DND-41 (cell line): ENCODE data around the gene MUC2.

Experiments used
- ATAC-seq: fragments of 200-7000 bp; cut with Tn5 transposase; 3 replicates; pipeline ENCODE4 v1.9.1; 2021; ENCODE audit warnings: low read depth; ENCODE audit not compliant: insufficient read depth
- DNase-seq: peaks from one replicate; pipeline ENCODE4 v3.0.0-alpha.2; 2020
- H2AFZ ChIP-seq: 2 replicates; pipeline ENCODE4 v1.6.0; 2012; ENCODE audit warnings: low read depth, low read length
- H3K27ac ChIP-seq: 2 replicates; pipeline ENCODE4 v1.5.1; 2012; ENCODE audit warnings: low read length, inconsistent platforms
- H3K27me3 ChIP-seq: fragments of 200-600 bp; sonication (generic); 2 replicates; pipeline ENCODE4 v1.6.0; 2012; ENCODE audit warnings: low read length, mild to moderate bottlenecking, inconsistent platforms; ENCODE audit not compliant: insufficient read depth, poor library complexity
- H3K36me3 ChIP-seq: 2 replicates; pipeline ENCODE4 v1.5.1; 2012; ENCODE audit warnings: low read length, inconsistent platforms; ENCODE audit not compliant: insufficient read depth
- H3K4me1 ChIP-seq: 2 replicates; pipeline ENCODE4 v1.5.1; 2012; ENCODE audit warnings: mild to moderate bottlenecking, low read length; ENCODE audit not compliant: insufficient read depth
- H3K4me2 ChIP-seq: 2 replicates; pipeline ENCODE4 v1.6.0; 2012; ENCODE audit warnings: mild to moderate bottlenecking, moderate library complexity, low read length, inconsistent platforms; ENCODE audit not compliant: insufficient read depth
- H3K4me3 ChIP-seq, 2 experiments: fragments of 200-600 bp in 1 of 2; shearing (Covaris generic) in 1 of 2; 2 replicates each; pipeline ENCODE4 v1.5.1; 2012 to 2016; ENCODE audit warnings: inconsistent platforms in 2 of 2, low read length in 2 of 2, mild to moderate bottlenecking in 2 of 2, low read depth in 1 of 2, moderate library complexity in 1 of 2
- H3K79me2 ChIP-seq: 2 replicates; pipeline ENCODE4 v1.6.0; 2012; ENCODE audit warnings: low read length, inconsistent platforms; ENCODE audit not compliant: insufficient read depth
- H3K9ac ChIP-seq: 2 replicates; pipeline ENCODE4 v1.6.0; 2012; ENCODE audit warnings: low read depth, mild to moderate bottlenecking, inconsistent platforms, low read length, moderate library complexity
- H3K9me3 ChIP-seq: 2 replicates; pipeline ENCODE4 v1.5.1; 2012; ENCODE audit warnings: low read length, moderate library complexity, mild to moderate bottlenecking, inconsistent platforms; ENCODE audit not compliant: insufficient read depth, severe bottlenecking
- H4K20me1 ChIP-seq: 2 replicates; pipeline ENCODE4 v1.6.0; 2012; ENCODE audit warnings: low read length; ENCODE audit not compliant: insufficient read depth
- CTCF ChIP-seq: IDR thresholded peaks from 2 replicates; pipeline ENCODE4 v1.5.1; 2012; ENCODE audit warnings: borderline replicate concordance, low read length, moderate library complexity, mild to moderate bottlenecking; ENCODE audit not compliant: poor library complexity, severe bottlenecking; ENCODE audit errors: extremely low read depth
- EZH2 ChIP-seq: IDR thresholded peaks from 3 replicates; pipeline ENCODE4 v1.6.1; 2012; ENCODE audit warnings: borderline replicate concordance, low read depth, mild to moderate bottlenecking, moderate library complexity, low read length, inconsistent platforms; ENCODE audit not compliant: severe bottlenecking

MUC2 gene

GRCh38 chr11:1087279-1087960 lies 12.7 kb downstream of the MUC2 start:
- ATAC-seq (no peak), DNase-seq (no peak)
- H3K4me2 ChIP-seq = no peak overlapping the region
- H3K79me2 ChIP-seq = no peaks in the 10 kb centered on the region
- no peak overlapping the region for H3K27ac ChIP-seq
- no peaks in the 10 kb centered on the region for H3K4me1 ChIP-seq
- no peak overlapping the region for H3K4me3 ChIP-seq
- H3K9ac ChIP-seq = no peak overlapping the region
- no peaks in the 10 kb centered on the region for H3K36me3 ChIP-seq
- no peaks in the 10 kb centered on the region for H3K9me3 ChIP-seq
- no peak for TF ChIP-seq EZH2
- no peak for TF ChIP-seq CTCF
- no peaks in the 10 kb centered on the region for H3K27me3 ChIP-seq
- peaks cover 10% of the 10 kb centered on the region; the same call in 1 of the 2 replicates for H4K20me1 ChIP-seq
- no peak overlapping the region for H2AFZ ChIP-seq

- peaks cover 10% of the 10 kb centered on the region; the same call in 1 of the 2 replicates for H4K20me1 ChIP-seq
- no peak overlapping the region for H3K27ac ChIP-seq
- DNase-seq = no peak
- H3K4me2 ChIP-seq = no peak overlapping the region
- no peaks in the 10 kb centered on the region for H3K4me1 ChIP-seq
- H3K36me3 ChIP-seq = no peaks in the 10 kb centered on the region
- no peaks in the 10 kb centered on the region for H3K79me2 ChIP-seq
- no peak overlapping the region for H3K9ac ChIP-seq
- no peaks in the 10 kb centered on the region for H3K9me3 ChIP-seq
- TF ChIP-seq EZH2 (no peak), CTCF (no peak)
- no peak overlapping the region for H2AFZ ChIP-seq
- no peaks in the 10 kb centered on the region for H3K27me3 ChIP-seq
- no peak for ATAC-seq
- H3K4me3 ChIP-seq = no peak overlapping the region
Measured at GRCh38 chr11:1087961-1088926, 13.6 kb downstream of the MUC2 start.

- peaks cover 10% of the 10 kb centered on the region; the same call in 1 of the 2 replicates for H4K20me1 ChIP-seq
- no peak overlapping the region for H3K9ac ChIP-seq
- H3K27ac ChIP-seq = no peak overlapping the region
- H3K4me3 ChIP-seq = no peak overlapping the region
- H3K79me2 ChIP-seq = no peaks in the 10 kb centered on the region
- no peaks in the 10 kb centered on the region for H3K27me3 ChIP-seq
- TF ChIP-seq CTCF (no peak), EZH2 (no peak)
- H3K4me1 ChIP-seq = no peaks in the 10 kb centered on the region
- H3K4me2 ChIP-seq = no peak overlapping the region
- H3K9me3 ChIP-seq = no peaks in the 10 kb centered on the region
- no peak overlapping the region for H2AFZ ChIP-seq
- H3K36me3 ChIP-seq = no peaks in the 10 kb centered on the region
- DNase-seq (no peak), ATAC-seq (no peak)
Measured at GRCh38 chr11:1088927-1089737, 14.5 kb downstream of the MUC2 start.
